Inflammatory macrophage treated with lipopolysaccharide for 4 hours (primary cell): ENCODE results near the gene AK3.
A peak's percentile ranks its signal among the peaks of the same experiment; 100 is the strongest.
"Not testable (repeated sequence)": the region's sequence is repeated elsewhere in the genome, so short reads cannot be mapped to it uniquely, and the experiment has no call there.

Experiments
- DNase-seq: peaks from one replicate; pipeline ENCODE4 v3.0.0-alpha.2; 2020

The AK3 gene

GRCh38 chr9:4740638-4741364 lies at the start of gene AK3:
AK3 (minus strand) TSS chr9:4741202; CDS start chr9:4741087, 115 bp downstream.
- peak; percentile 79 for DNase-seq

GRCh38 chr9:4788703-4789102 lies 47.7 kb upstream of the AK3 start:
- no peak for DNase-seq

GRCh38 chr9:4787876-4788275 lies 46.9 kb upstream of the AK3 start:
- no peak for DNase-seq

- no peak for DNase-seq
These were observed 45.6 kb upstream of the AK3 start for GRCh38 chr9:4786599-4786998.

GRCh38 chr9:4784403-4784802 lies 43.4 kb upstream of the AK3 start:
- no peak for DNase-seq

GRCh38 chr9:4783191-4783590 lies 42.2 kb upstream of the AK3 start:
- not testable (repeated sequence) for DNase-seq

GRCh38 chr9:4781408-4781807 lies 40.4 kb upstream of the AK3 start:
- DNase-seq = no peak

- no peak for DNase-seq
These were observed 39.6 kb upstream of the AK3 start for GRCh38 chr9:4780651-4781050.

GRCh38 chr9:4774958-4775357 lies 34.0 kb upstream of the AK3 start:
- DNase-seq = not testable (repeated sequence)

- no peak for DNase-seq
These were observed 33.2 kb upstream of the AK3 start for GRCh38 chr9:4774209-4774608.

- no peak for DNase-seq
These were observed 30.8 kb upstream of the AK3 start for GRCh38 chr9:4771788-4772187.

- peak; percentile 19 for DNase-seq
These were observed 28.5 kb upstream of the AK3 start for GRCh38 chr9:4769321-4770080.

GRCh38 chr9:4768681-4769080 lies 27.7 kb upstream of the AK3 start:
- DNase-seq = no peak

- DNase-seq = no peak
These were observed 23.0 kb upstream of the AK3 start for GRCh38 chr9:4764033-4764432.

GRCh38 chr9:4762886-4763541 lies 22.0 kb upstream of the AK3 start:
- DNase-seq = peak; percentile 92

- peak; percentile 58 for DNase-seq
These were observed 21.3 kb upstream of the AK3 start for GRCh38 chr9:4762108-4762885.

GRCh38 chr9:4760122-4760521 lies 19.1 kb upstream of the AK3 start:
- DNase-seq = peak; percentile 66

- no peak for DNase-seq
These were observed 15.4 kb upstream of the AK3 start for GRCh38 chr9:4756420-4756819.

GRCh38 chr9:4755026-4755609 lies 14.1 kb upstream of the AK3 start:
- no peak for DNase-seq

GRCh38 chr9:4754530-4754929 lies 13.5 kb upstream of the AK3 start:
- not testable (repeated sequence) for DNase-seq

GRCh38 chr9:4750023-4750673 lies 9.1 kb upstream of the AK3 start:
- peak; percentile 56 for DNase-seq

GRCh38 chr9:4748612-4749011 lies 7.6 kb upstream of the AK3 start:
- no peak for DNase-seq
